HepG2 (cell line): Measurements from ENCODE around the gene COL26A1. TPM values are rescaled to one million over a fixed set of nuclear protein-coding genes. Genes with fewer than 3 reads are reported as not detected.

ENCODE experiments used
- ATAC-seq: fragments of 200-7000 bp; cut with Tn5 transposase; 3 replicates; pipeline ENCODE4 v1.9.1; 2020; ENCODE audit warnings: mild to moderate bottlenecking, moderate library complexity
- BruUV-seq: library from RNA; stranded (reverse); fragments of 400-500 nt; replicated peaks from 2 replicates; lab custom pipeline; 2021; lab: Mats Ljungman, UMichigan
- CTCF ChIA-PET: fragments of 300-600 bp; formaldehyde crosslinking; extraction: SDS; loops from one replicate; lab custom pipeline; 2021; ENCODE audit warnings: low total read pairs, inconsistent platforms, low intra/inter-chr PET ratio; lab: Yijun Ruan, JAX
- POLR2A ChIA-PET: fragments of 350-600 bp; sonication (Branson Sonifier 250); formaldehyde crosslinking; loops from one replicate; lab custom pipeline; 2020; ENCODE audit warnings: antibody characterized with exemption, inconsistent platforms; lab: Yijun Ruan, JAX
- DNase-seq: peaks from one replicate; pipeline ENCODE4 v3.0.0-alpha.2; 2015; ENCODE audit warnings: low spot score
- FAIRE-seq: peaks from 3 replicates; lab custom pipeline; 2011; peaks lifted over from hg19 to GRCh38; lab: Jason Lieb, UNC
- H2AFZ ChIP-seq: one replicate; pipeline ENCODE4 v1.6.1; 2011; ENCODE audit warnings: low read length, inconsistent platforms
- H3K27ac ChIP-seq: fragments of 300-600 bp; 3 replicates; pipeline ENCODE4 v1.8.0; 2011; ENCODE audit warnings: mixed run types, mild to moderate bottlenecking, mixed read lengths, low read length, inconsistent platforms; ENCODE audit not compliant: insufficient read depth; ENCODE audit errors: extremely low read length
- H3K27me3 ChIP-seq, 2 experiments: fragments of 200-600 bp in 1 of 2; 2 replicates in 1 of 2; 3 replicates in 1 of 2; pipeline versions ENCODE4 v1.6.0 to v1.8.0; 2011; ENCODE audit warnings: low read length in 2 of 2, mild to moderate bottlenecking in 2 of 2, moderate library complexity in 2 of 2, inconsistent platforms in 1 of 2; ENCODE audit not compliant: insufficient read depth in 2 of 2, control insufficient read depth in 1 of 2
- H3K36me3 ChIP-seq, 2 experiments: fragments of 200-600 bp in 1 of 2; replicated peaks in 1 of 2; 2 replicates in 1 of 2; 3 replicates in 1 of 2; pipeline versions ENCODE4 v1.5.1 to v1.8.0; 2011; ENCODE audit warnings: low read length in 2 of 2, inconsistent platforms in 1 of 2; ENCODE audit not compliant: insufficient read depth in 2 of 2, control insufficient read depth in 1 of 2
- H3K4me1 ChIP-seq: 2 replicates; pipeline ENCODE4 v1.5.1; 2012; ENCODE audit warnings: low read length, inconsistent platforms; ENCODE audit not compliant: insufficient read depth
- H3K4me2 ChIP-seq: 2 replicates; pipeline ENCODE4 v1.6.0; 2011; ENCODE audit warnings: low read depth, low read length, inconsistent platforms
- H3K4me3 ChIP-seq, 3 experiments: fragments of 200-600 bp in 1 of 3; sonication (generic), shearing (Covaris generic) in 1 of 3; replicated peaks in 1 of 3; 2 replicates each; pipeline ENCODE4 v1.5.1; 2011 to 2016; ENCODE audit warnings: low read length in 3 of 3, inconsistent platforms in 2 of 3, low read depth in 2 of 3, mild to moderate bottlenecking in 2 of 3, control low read depth in 1 of 3, mixed read lengths in 1 of 3; ENCODE audit not compliant: insufficient read depth in 1 of 3
- H3K79me2 ChIP-seq: one replicate; pipeline ENCODE4 v1.6.1; 2011; ENCODE audit warnings: low read length, inconsistent platforms; ENCODE audit not compliant: insufficient read depth
- H3K9ac ChIP-seq: 2 replicates; pipeline ENCODE4 v1.6.0; 2011; ENCODE audit warnings: mild to moderate bottlenecking, low read depth, low read length, inconsistent platforms; ENCODE audit not compliant: insufficient read depth
- H3K9me3 ChIP-seq: 2 replicates; pipeline ENCODE4 v1.5.1; 2012; ENCODE audit warnings: mild to moderate bottlenecking, low read length
- H4K20me1 ChIP-seq: 2 replicates; pipeline ENCODE4 v1.6.0; 2011; ENCODE audit warnings: inconsistent platforms, mild to moderate bottlenecking, low read length, moderate library complexity; ENCODE audit not compliant: insufficient read depth
- CREBL2 ChIP-seq: sonication (generic); formaldehyde crosslinking; IDR thresholded peaks from 2 replicates; pipeline ENCODE4 v1.8.1; 2023; ENCODE audit warnings: missing genetic modification reagents, mild to moderate bottlenecking, borderline replicate concordance
- HDAC6 ChIP-seq: fragments of 200-600 bp; sonication (generic); IDR thresholded peaks from 2 replicates; pipeline ENCODE4 v1.7.0; 2017; ENCODE audit warnings: mild to moderate bottlenecking, antibody characterized with exemption, low read length, low read depth
- KDM1A ChIP-seq: IDR thresholded peaks from 2 replicates; pipeline ENCODE4 v1.6.1; 2016; ENCODE audit warnings: missing compliant biosample characterization
- PAX8 ChIP-seq: sonication (generic); formaldehyde crosslinking; IDR thresholded peaks from 2 replicates; pipeline ENCODE4 v1.8.0; 2022; ENCODE audit warnings: mild to moderate bottlenecking, missing genetic modification reagents, borderline replicate concordance
- POGK ChIP-seq: sonication (generic); formaldehyde crosslinking; conservative IDR thresholded peaks from 2 replicates; pipeline ENCODE4 v1.8.0; 2022; ENCODE audit warnings: mild to moderate bottlenecking, moderate library complexity, missing genetic modification reagents
- POLR2AphosphoS5 ChIP-seq: IDR thresholded peaks from 2 replicates; pipeline ENCODE4 v1.6.1; 2012; ENCODE audit warnings: low read depth, low read length
- RBFOX2 ChIP-seq: fragments of 200-400 bp; formaldehyde crosslinking; IDR thresholded peaks from 2 replicates; pipeline ENCODE4 v1.6.1; 2017; ENCODE audit warnings: low read depth, mild to moderate bottlenecking, low read length
- RFX5 ChIP-seq: IDR thresholded peaks from 2 replicates; pipeline ENCODE4 v1.6.1; 2011; ENCODE audit warnings: low read depth, low read length, improper control_type of control experiment
- ZNF121 ChIP-seq: sonication (generic); formaldehyde crosslinking; IDR thresholded peaks from 2 replicates; pipeline ENCODE4 v1.5.0; 2020; ENCODE audit warnings: mild to moderate bottlenecking, missing genetic modification reagents
- ZNF367 ChIP-seq: sonication (generic); formaldehyde crosslinking; IDR thresholded peaks from 2 replicates; pipeline ENCODE4 v1.4.0; 2020; ENCODE audit warnings: missing genetic modification reagents, borderline replicate concordance
- ZNF772 ChIP-seq: sonication (generic); formaldehyde crosslinking; IDR thresholded peaks from 2 replicates; pipeline ENCODE4 v1.5.0; 2020; ENCODE audit warnings: mild to moderate bottlenecking, missing genetic modification reagents
- ZNF790 ChIP-seq: sonication (generic); formaldehyde crosslinking; IDR thresholded peaks from 2 replicates; pipeline ENCODE4 v1.8.0; 2022; ENCODE audit warnings: missing genetic modification reagents, mild to moderate bottlenecking, borderline replicate concordance
- ZNF800 ChIP-seq: sonication (generic); formaldehyde crosslinking; IDR thresholded peaks from 2 replicates; pipeline ENCODE4 v1.4.0; 2020; ENCODE audit warnings: missing genetic modification reagents
- WGBS: methylation state at CpG from one replicate; pipeline ENCODE4 v1.1.6; 2017; ENCODE audit warnings: low lambda C conversion rate; 5-methylcytosine and 5-hydroxymethylcytosine counted together
- in situ Hi-C: cut with HindIII; loops from 2 replicates; pipeline ENCODE4 v1.10.0; 2017; ENCODE audit warnings: low pct_unique_long_range_greater_than_20kb; ENCODE audit not compliant: extremely low pct_ligation_motif_present
- intact Hi-C: fragments of 100-400 bp; cut with micrococcal nuclease; formaldehyde crosslinking; loops from one replicate; pipeline ENCODE4 v1.10.0; 2022; ENCODE audit not compliant: unreplicated experiment
- polyA plus RNA-seq, 8 experiments: library from polyadenylated mRNA; depleted of rRNA in 3 of 8; stranded (reverse) in 7 of 8; unstranded in 1 of 8; fragments of >200 nt; fragmentation: Illumina TruSeq in 4 of 8; extraction: Trizol in 4 of 8; gene quantifications; 2 replicates each; pipeline versions ENCODE4 v1.2.1 to v1.2.3, GENCODE V29; 2011 to 2016; ENCODE audit warnings: low read depth in 4 of 8, missing spikeins in 1 of 8, mixed read lengths in 1 of 8; ENCODE audit not compliant: insufficient read depth in 1 of 8
- total RNA-seq, 5 experiments: library from RNA; depleted of rRNA; stranded (reverse); fragments of >200 nt; fragmentation: Illumina TruSeq; extraction: Trizol; gene quantifications; 2 replicates each; pipeline ENCODE4 v1.2.3, GENCODE V29; 2016; ENCODE audit warnings: low read depth in 1 of 5
- TF ChIP-seq, protein P1 (sequence below): sonication (generic); formaldehyde crosslinking; conservative IDR thresholded peaks from 2 replicates; pipeline ENCODE4 v1.4.0; 2020; ENCODE audit warnings: missing genetic modification reagents

Gene COL26A1
- total and polyA plus RNA-seq, 2 of the 13 experiments (the other 11 are each of a cell fraction or from before 2014, with no cell fraction given) = 7.8 to 9.2 TPM

DNA sequence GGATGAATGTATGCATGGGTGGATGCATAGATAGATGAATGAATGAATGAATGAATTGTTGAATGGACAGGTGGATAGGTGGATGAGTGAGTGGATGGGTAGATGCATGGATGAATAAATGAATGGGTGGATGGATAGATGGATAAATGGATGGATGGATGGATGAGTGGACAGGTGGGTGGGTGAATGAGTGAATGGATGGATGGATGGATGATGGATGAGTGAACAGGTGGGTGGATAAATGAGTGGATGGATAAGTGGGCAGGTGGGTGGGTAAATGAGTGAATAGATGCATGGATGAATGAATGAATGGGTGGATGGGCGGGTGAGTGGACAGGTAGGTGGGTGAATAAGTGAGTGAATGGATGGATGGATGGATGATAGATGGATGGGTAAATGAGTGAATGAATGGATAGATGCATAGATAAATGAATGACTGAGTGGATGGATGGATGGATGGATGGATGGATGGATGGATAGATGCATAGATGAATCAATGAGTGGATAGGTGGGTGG is 193.8 kb downstream of the COL26A1 start:
- BruUV-seq = no TSS peak
- ATAC-seq = no peak

DNA sequence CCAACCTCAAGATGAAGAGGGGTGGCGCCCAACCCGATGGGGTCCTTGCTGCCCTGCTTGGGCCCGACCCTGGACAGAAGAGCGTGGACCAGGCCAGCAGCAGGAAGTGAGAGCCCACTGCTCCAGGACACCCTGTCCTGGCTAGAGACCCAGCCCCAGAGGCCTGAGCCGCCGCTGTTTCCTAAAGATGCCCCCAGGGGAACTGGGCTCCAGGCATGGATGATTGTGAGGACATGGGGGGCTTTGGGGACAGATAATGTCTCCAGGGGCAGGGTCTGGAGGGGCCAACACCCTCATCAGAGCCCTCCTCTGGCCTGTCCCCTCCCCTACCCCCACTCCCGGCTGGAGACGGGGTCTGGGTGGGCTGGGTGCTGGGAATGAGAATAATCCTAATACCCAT is 194.7 kb downstream of the COL26A1 start:
- 32% methylated on average over 6 of the region's 8 CpGs for WGBS
- no peaks in the 10 kb centered on the region; a peak in 1 of 5 replicates for H3K27me3 ChIP-seq
- no peak for ATAC-seq
- H3K36me3 ChIP-seq = no peaks in the 10 kb centered on the region
- FAIRE-seq = no peak
- H3K9me3 ChIP-seq = no peaks in the 10 kb centered on the region
- in situ Hi-C loops (no loop called here), intact Hi-C loops (no loop called here)
- BruUV-seq = no TSS peak
- H3K4me3 ChIP-seq = no peak overlapping the region
- DNase-seq = no peak
- H3K9ac ChIP-seq = no peak overlapping the region
- no peaks in the 10 kb centered on the region for H3K79me2 ChIP-seq
- POLR2A ChIA-PET = no interaction called here
- CTCF ChIA-PET = no interaction called here
- H3K27ac ChIP-seq = no peak overlapping the region
- no peak overlapping the region for H3K4me2 ChIP-seq
- no peak overlapping the region for H2AFZ ChIP-seq
- no peaks in the 10 kb centered on the region for H4K20me1 ChIP-seq
- no peaks in the 10 kb centered on the region for H3K4me1 ChIP-seq
- TF ChIP-seq RBFOX2 = no peak
- TF ChIP-seq ZNF790 (CRISPR knock-in tag) = no peak
- TF ChIP-seq ZNF800 (CRISPR knock-in tag) = no peak
- TF ChIP-seq POGK (CRISPR knock-in tag) = no peak
- no peak for TF ChIP-seq RFX5
- no peak for TF ChIP-seq ZNF772 (CRISPR knock-in tag)
- no peak for TF ChIP-seq CREBL2 (CRISPR knock-in tag)
- TF ChIP-seq, protein P1, sequence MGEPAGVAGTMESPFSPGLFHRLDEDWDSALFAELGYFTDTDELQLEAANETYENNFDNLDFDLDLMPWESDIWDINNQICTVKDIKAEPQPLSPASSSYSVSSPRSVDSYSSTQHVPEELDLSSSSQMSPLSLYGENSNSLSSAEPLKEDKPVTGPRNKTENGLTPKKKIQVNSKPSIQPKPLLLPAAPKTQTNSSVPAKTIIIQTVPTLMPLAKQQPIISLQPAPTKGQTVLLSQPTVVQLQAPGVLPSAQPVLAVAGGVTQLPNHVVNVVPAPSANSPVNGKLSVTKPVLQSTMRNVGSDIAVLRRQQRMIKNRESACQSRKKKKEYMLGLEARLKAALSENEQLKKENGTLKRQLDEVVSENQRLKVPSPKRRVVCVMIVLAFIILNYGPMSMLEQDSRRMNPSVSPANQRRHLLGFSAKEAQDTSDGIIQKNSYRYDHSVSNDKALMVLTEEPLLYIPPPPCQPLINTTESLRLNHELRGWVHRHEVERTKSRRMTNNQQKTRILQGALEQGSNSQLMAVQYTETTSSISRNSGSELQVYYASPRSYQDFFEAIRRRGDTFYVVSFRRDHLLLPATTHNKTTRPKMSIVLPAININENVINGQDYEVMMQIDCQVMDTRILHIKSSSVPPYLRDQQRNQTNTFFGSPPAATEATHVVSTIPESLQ (CRISPR knock-in tag) = no peak
- no peak for TF ChIP-seq KDM1A (CRISPR knock-in tag)
- no peak for TF ChIP-seq POLR2AphosphoS5
- TF ChIP-seq ZNF121 = no peak
- TF ChIP-seq HDAC6 = no peak
- TF ChIP-seq ZNF367 = no peak

More for the DNA sequence above, 193.8 kb downstream of the COL26A1 start:
- POLR2A ChIA-PET = no interaction called here
- no peak overlapping the region for H3K9ac ChIP-seq
- no peaks in the 10 kb centered on the region for H3K36me3 ChIP-seq
- no peaks in the 10 kb centered on the region for H3K4me1 ChIP-seq
- H3K27ac ChIP-seq = no peak overlapping the region
- H3K27me3 ChIP-seq = no peaks in the 10 kb centered on the region; a peak in 1 of 5 replicates
- H3K9me3 ChIP-seq = no peaks in the 10 kb centered on the region
- no peaks in the 10 kb centered on the region for H4K20me1 ChIP-seq
- CTCF ChIA-PET = no interaction called here
- intact Hi-C loops (no loop called here), in situ Hi-C loops (no loop called here)
- H2AFZ ChIP-seq = no peak overlapping the region
- H3K4me2 ChIP-seq = no peak overlapping the region
- H3K4me3 ChIP-seq = no peak overlapping the region
- DNase-seq = no peak
- TF ChIP-seq PAX8 (CRISPR knock-in tag) = no peak
- WGBS = 32% methylated on average over 1 of the region's 1 CpG
- H3K79me2 ChIP-seq = no peaks in the 10 kb centered on the region
- FAIRE-seq = no peak
